LNCaP clone FGC (cell line): ENCODE measurements around the gene HCN1.

Experiments
- DNase-seq: peaks from one replicate; pipeline ENCODE4 v3.0.0-alpha.2; 2011; ENCODE audit warnings: low read depth
- H3K4me3 ChIP-seq: 2 replicates; pipeline ENCODE4 v1.5.1; 2011; ENCODE audit warnings: mild to moderate bottlenecking, low read depth, low read length, control low read depth
- CTCF ChIP-seq: IDR thresholded peaks from 2 replicates; pipeline ENCODE4 v1.5.1; 2012; ENCODE audit warnings: mild to moderate bottlenecking; ENCODE audit not compliant: control insufficient read depth, insufficient read depth; ENCODE audit errors: extremely low read depth

The HCN1 gene

GRCh38 chr5:45696206-45696836 lies at the start of gene HCN1:
Gene HCN1 (minus strand): TSS chr5:45696380.
- TF ChIP-seq CTCF = peak; percentile 91
- peak; percentile 4 for DNase-seq
- no peak within 1 kb of the TSS for H3K4me3 ChIP-seq

- H3K4me3 ChIP-seq = no peak overlapping the region
- no peak for TF ChIP-seq CTCF
- no peak for DNase-seq
These were observed 44.9 kb upstream of the HCN1 start for GRCh38 chr5:45741110-45741509.

GRCh38 chr5:45737153-45737552 lies 41.0 kb upstream of the HCN1 start:
- DNase-seq = no peak
- no peak for TF ChIP-seq CTCF
- no peak overlapping the region for H3K4me3 ChIP-seq

GRCh38 chr5:45725537-45725936 lies 29.4 kb upstream of the HCN1 start:
- TF ChIP-seq CTCF = no peak
- DNase-seq = no peak
- H3K4me3 ChIP-seq = no peak overlapping the region

GRCh38 chr5:45697201-45697600 lies 1.0 kb upstream of the HCN1 start:
- no peak overlapping the region for H3K4me3 ChIP-seq
- no peak for DNase-seq
- TF ChIP-seq CTCF = no peak

- no peak for TF ChIP-seq CTCF
- H3K4me3 ChIP-seq = no peak overlapping the region
These were observed 400 bp downstream of the HCN1 start for GRCh38 chr5:45695804-45696156.

GRCh38 chr5:45694971-45695803 lies 993 bp downstream of the HCN1 start:
- H3K4me3 ChIP-seq = no peak overlapping the region
- no peak for TF ChIP-seq CTCF
- DNase-seq = no peak

More at GRCh38 chr5:45695804-45696156, 400 bp downstream of the HCN1 start:
- DNase-seq = no peak
